WTC11 (cell line): ENCODE data around the gene KRTAP4-6.

Experiments
- ARID4B ChIP-seq: sonication (generic); formaldehyde crosslinking; IDR thresholded peaks from 2 replicates; pipeline ENCODE4 v1.8.0; 2023; ENCODE audit warnings: missing genetic modification reagents, mild to moderate bottlenecking, borderline replicate concordance
- ATF2 ChIP-seq: sonication (generic); formaldehyde crosslinking; IDR thresholded peaks from 2 replicates; pipeline ENCODE4 v1.8.1; 2022; ENCODE audit warnings: low read depth, missing genetic modification reagents, borderline replicate concordance
- CTCF ChIP-seq: fragments of 200-600 bp; IDR thresholded peaks from 2 replicates; pipeline ENCODE4 v1.8.0; 2022; ENCODE audit warnings: antibody characterized with exemption
- ELF4 ChIP-seq: sonication (generic); formaldehyde crosslinking; IDR thresholded peaks from 2 replicates; pipeline ENCODE4 v1.8.1; 2022; ENCODE audit warnings: low read depth, mild to moderate bottlenecking, moderate library complexity, missing genetic modification reagents
- FOXK1 ChIP-seq: sonication (generic); formaldehyde crosslinking; IDR thresholded peaks from 2 replicates; pipeline ENCODE4 v1.8.0; 2022; ENCODE audit warnings: mild to moderate bottlenecking, moderate library complexity, missing genetic modification reagents
- NFE2L1 ChIP-seq: sonication (generic); formaldehyde crosslinking; IDR thresholded peaks from 2 replicates; pipeline ENCODE4 v1.8.1; 2023; ENCODE audit warnings: missing genetic modification reagents
- ZBTB43 ChIP-seq: sonication (generic); formaldehyde crosslinking; IDR thresholded peaks from 2 replicates; pipeline ENCODE4 v1.8.1; 2023; ENCODE audit warnings: mild to moderate bottlenecking, missing genetic modification reagents

GRCh38 chr17:41133880-41134735 lies 6.2 kb downstream of the KRTAP4-6 start:
- TF ChIP-seq ATF2 (CRISPR knock-in tag) (no peak), CTCF (no peak), NFE2L1 (no peak), ELF4 (CRISPR knock-in tag) (no peak), FOXK1 (CRISPR knock-in tag) (no peak), ZBTB43 (CRISPR knock-in tag) (no peak), ARID4B (CRISPR knock-in tag) (no peak)
